ENCODE measurements around the gene B4GALNT4. TPM values are rescaled to one million over a fixed set of nuclear protein-coding genes. Genes with fewer than 3 reads are reported as not detected.
A peak's percentile ranks its signal among the peaks of the same experiment; 100 is the strongest.

The B4GALNT4 gene
- total and polyA plus RNA-seq, 2 of the 13 experiments (the other 11 are each of a cell fraction or from before 2014, with no cell fraction given): 30.5 to 50.1 TPM

- no peak for TF ChIP-seq ARID3A (IDR thresholded peaks at IDR 0.05; ENCODE audit: low read depth, low read length)
- TF ChIP-seq ZFP62 (CRISPR knock-in tag; IDR thresholded peaks at IDR 0.05): no peak
- no peak for TF ChIP-seq SOX6 (IDR thresholded peaks at IDR 0.05)
- peak; percentile 73 for TF ChIP-seq SOX6 (CRISPR knock-in tag; IDR thresholded peaks at IDR 0.05)
- TF ChIP-seq THRA (CRISPR knock-in tag; IDR thresholded peaks at IDR 0.05; ENCODE audit: borderline replicate concordance): peak; percentile 15; the same call in 1 of the 2 replicates
- TF ChIP-seq HHEX (CRISPR knock-in tag; IDR thresholded peaks at IDR 0.05): no peak
- no peak for TF ChIP-seq ZFP82 (CRISPR knock-in tag; IDR thresholded peaks at IDR 0.05; ENCODE audit: borderline replicate concordance)
- peak; percentile 60; the same call in 1 of the 2 replicates for TF ChIP-seq ERF (CRISPR knock-in tag; IDR thresholded peaks at IDR 0.05)
- TF ChIP-seq NFE2 (CRISPR knock-in tag; IDR thresholded peaks at IDR 0.05): no peak
- TF ChIP-seq ZBTB33 (CRISPR knock-in tag; IDR thresholded peaks at IDR 0.05): peak; percentile 31; the same call in 1 of the 2 replicates
- TF ChIP-seq FOXJ3 (CRISPR knock-in tag; IDR thresholded peaks at IDR 0.05; ENCODE audit: borderline replicate concordance): 0 out of 2 replicates have a peak, but pooled peaks have one; percentile 16
- TF ChIP-seq GLMP (CRISPR knock-in tag; IDR thresholded peaks at IDR 0.05; ENCODE audit: borderline replicate concordance): no peak
- no peak; the same call in 1 of the 2 replicates for TF ChIP-seq HOMEZ (CRISPR knock-in tag; IDR thresholded peaks at IDR 0.05; ENCODE audit: low read depth)
- TF ChIP-seq CEBPG (CRISPR knock-in tag; IDR thresholded peaks at IDR 0.05): no peak
- TF ChIP-seq ZFP91 (CRISPR knock-in tag; IDR thresholded peaks at IDR 0.05; ENCODE audit: borderline replicate concordance): peak; percentile 77
- no peak for TF ChIP-seq KLF11 (CRISPR knock-in tag; IDR thresholded peaks at IDR 0.05)
- TF ChIP-seq MAFK (conservative IDR thresholded peaks at IDR 0.05 in 1 of 2, IDR thresholded peaks at IDR 0.05 in 1 of 2; ENCODE audit: low read length in 2 of 2): no peak
Observed at GRCh38 chr11:355581-356458, 13.5 kb upstream of the B4GALNT4 start (continued).
